Transverse colon (tissue), 4 donors: ENCODE results near the gene OTUD7B.

Experiments used
- EP300 ChIP-seq: sonication (generic); formaldehyde crosslinking; IDR thresholded peaks from one replicate; pipeline ENCODE4 v1.6.1; 2017; ENCODE audit warnings: antibody characterized with exemption, low read depth
- POLR2A ChIP-seq: fragments of 450-650 bp; IDR thresholded peaks from one replicate; pipeline ENCODE4 v1.6.1; 2016; ENCODE audit warnings: antibody characterized with exemption, mild to moderate bottlenecking, moderate library complexity
- POLR2AphosphoS5 ChIP-seq, 3 donors: sonication (generic); formaldehyde crosslinking; IDR thresholded peaks; one replicate each; pipeline ENCODE4 v1.6.1; 2016; ENCODE audit warnings: antibody characterized with exemption in 3 of 3
- TF ChIP-seq, protein P1 (sequence below), 5 experiments: fragments of 200-600 bp in 3 of 5; fragments of 450-650 bp in 2 of 5; sonication (generic) in 3 of 5; IDR thresholded peaks; 1 replicate in 2 of 5; 2 replicates in 3 of 5; pipeline ENCODE4 v1.5.1; 2016 to 2017; ENCODE audit warnings: antibody characterized with exemption in 5 of 5, inconsistent platforms in 3 of 5, mild to moderate bottlenecking in 2 of 5, moderate library complexity in 1 of 5

- TF ChIP-seq, protein P1, sequence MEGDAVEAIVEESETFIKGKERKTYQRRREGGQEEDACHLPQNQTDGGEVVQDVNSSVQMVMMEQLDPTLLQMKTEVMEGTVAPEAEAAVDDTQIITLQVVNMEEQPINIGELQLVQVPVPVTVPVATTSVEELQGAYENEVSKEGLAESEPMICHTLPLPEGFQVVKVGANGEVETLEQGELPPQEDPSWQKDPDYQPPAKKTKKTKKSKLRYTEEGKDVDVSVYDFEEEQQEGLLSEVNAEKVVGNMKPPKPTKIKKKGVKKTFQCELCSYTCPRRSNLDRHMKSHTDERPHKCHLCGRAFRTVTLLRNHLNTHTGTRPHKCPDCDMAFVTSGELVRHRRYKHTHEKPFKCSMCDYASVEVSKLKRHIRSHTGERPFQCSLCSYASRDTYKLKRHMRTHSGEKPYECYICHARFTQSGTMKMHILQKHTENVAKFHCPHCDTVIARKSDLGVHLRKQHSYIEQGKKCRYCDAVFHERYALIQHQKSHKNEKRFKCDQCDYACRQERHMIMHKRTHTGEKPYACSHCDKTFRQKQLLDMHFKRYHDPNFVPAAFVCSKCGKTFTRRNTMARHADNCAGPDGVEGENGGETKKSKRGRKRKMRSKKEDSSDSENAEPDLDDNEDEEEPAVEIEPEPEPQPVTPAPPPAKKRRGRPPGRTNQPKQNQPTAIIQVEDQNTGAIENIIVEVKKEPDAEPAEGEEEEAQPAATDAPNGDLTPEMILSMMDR (IDR thresholded peaks at IDR 0.05): no peak
- TF ChIP-seq EP300 (no peak), POLR2A (no peak), POLR2AphosphoS5 (IDR thresholded peaks at IDR 0.05) (no peak)
Measured at GRCh38 chr1:149888999-149889289, 121.6 kb downstream of the OTUD7B start.
